Activated CD4-positive, alpha-beta T cell treated with anti-CD3 and anti-CD28 coated beads, Interleukin-2, amount 50 U/mL, for 24 hours (primary cell): ENCODE results near the gene ANAPC7.
A peak's percentile ranks its signal among the peaks of the same experiment; 100 is the strongest.
"Not testable (repeated sequence)": the region's sequence is repeated elsewhere in the genome, so short reads cannot be mapped to it uniquely, and the experiment has no call there.

Experiments
- DNase-seq, 2 donors: peaks; one replicate each; pipeline ENCODE4 v3.0.0-alpha.2; 2020; ENCODE audit warnings: low read depth in 1 of 2, low spot score in 1 of 2

The ANAPC7 gene

DNA sequence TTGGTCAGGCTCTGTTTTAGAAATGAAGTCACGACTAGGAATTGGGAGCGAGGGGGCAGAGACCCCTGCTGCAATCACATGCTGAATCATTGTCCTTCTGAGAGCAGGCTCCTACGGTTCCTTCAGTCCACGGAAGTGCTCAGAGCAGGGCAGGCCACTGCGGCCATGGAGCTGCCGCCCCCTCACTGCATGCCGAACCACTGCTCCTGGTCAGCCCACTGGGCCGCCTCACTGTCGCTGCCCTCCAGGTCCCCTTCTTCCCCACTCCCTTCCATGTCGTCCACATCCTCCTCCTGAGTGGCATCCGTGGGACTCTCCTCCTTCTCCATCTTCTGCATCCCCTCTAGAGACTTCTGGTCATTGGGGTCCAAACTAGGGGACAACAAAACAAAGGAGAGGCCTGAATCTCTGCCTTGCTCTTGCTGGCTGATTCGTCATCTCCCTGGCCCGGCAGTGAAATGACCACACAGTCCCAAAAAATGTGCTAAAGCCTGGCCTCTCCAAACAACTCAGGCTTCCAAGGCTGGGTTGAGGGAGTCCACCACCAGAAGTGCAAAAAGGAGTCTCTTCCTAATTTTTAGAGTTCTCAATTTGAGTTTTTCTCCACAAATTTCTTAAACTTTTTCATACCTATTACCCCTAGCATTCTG is 29.4 kb downstream of the ANAPC7 start:
- DNase-seq: no peak

DNA sequence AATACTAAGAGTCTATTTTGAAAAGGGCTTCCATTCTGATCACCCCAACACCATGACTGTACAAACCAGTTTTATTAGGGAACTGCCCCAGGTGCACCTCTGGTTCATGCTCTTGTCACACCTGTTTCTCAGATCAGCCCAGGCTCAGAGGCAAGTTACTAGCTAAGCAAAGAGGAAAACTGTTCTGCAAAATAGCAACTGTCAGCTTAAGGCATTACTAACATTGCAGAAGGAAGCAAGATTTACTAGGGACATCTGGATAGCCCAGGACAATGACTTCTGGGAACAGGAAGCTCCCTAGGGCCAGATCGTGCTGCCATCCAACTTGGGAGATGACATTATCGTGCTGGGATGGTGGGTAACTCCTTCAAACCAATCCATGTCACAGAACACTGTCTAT is 30.1 kb downstream of the ANAPC7 start:
- DNase-seq: no peak

DNA sequence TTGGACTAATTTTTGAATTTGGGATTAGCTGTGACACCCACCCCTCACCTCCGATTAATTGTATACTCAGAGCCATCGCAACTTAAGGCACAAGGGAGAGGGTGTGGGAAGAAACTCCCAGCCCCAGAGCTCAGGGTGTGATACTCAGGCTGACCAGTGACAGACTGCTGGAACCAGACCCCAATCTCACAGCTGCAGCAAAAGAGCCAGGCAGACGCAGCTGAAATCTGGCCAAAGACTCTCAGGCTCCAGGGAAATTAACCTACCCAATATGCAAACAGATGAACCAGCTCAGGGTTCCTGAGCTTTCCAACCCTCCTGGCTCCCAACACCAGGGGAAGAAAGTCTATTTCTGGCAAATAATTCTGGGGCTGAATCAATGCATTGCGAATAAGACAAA is 30.5 kb downstream of the ANAPC7 start:
- DNase-seq: no peak

DNA sequence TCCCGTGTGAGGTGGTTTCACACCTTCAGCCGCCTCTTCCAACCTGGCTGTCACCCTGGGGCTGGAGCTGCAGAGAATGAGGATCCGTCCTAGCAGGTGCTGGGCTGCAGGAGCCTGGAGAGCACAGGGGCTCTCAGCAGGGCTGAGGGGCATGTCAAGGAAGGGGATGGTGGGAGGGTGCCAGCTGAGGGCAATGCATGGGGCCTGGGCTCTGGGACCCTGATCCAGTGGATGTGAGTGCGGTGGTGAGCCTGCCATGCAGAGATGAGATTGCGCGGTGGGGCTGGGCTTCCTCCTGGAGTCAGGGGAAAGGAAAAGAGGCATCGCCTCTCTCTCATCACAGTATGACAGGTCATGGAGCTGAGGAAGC is 31.5 kb downstream of the ANAPC7 start:
- no peak for DNase-seq

DNA sequence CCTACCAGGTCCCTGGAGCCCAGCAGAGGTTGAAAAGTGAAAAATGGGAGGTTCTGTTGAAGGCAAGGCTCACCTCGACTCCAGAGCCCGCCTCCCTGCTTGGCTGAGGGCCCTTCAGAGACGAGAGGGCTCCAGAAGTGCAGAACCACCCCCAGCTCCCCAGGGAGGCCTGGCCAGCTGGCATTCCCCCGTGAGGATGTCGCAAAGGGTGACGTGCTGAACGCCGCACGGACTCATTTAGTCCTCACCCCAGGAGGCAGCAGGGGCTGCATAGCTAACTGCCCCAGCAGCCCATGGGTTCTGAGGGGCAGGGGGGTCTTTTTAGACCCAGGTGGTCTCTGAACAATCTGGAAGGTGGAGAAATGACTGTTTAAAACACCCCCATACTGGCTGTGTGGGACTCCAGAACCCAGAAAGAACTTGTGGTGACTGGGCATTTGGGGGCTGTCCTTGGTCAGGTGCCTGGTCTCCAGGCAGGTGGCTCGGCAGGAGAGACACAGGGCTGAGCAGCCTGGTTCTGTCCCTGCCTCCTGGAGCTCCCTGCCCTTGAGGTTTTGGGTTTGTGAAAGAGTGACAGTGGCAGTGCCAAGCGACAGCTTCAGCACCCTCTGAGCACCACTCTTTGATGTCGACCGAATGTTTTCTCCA is 32.0 kb downstream of the ANAPC7 start:
- DNase-seq: no peak

DNA sequence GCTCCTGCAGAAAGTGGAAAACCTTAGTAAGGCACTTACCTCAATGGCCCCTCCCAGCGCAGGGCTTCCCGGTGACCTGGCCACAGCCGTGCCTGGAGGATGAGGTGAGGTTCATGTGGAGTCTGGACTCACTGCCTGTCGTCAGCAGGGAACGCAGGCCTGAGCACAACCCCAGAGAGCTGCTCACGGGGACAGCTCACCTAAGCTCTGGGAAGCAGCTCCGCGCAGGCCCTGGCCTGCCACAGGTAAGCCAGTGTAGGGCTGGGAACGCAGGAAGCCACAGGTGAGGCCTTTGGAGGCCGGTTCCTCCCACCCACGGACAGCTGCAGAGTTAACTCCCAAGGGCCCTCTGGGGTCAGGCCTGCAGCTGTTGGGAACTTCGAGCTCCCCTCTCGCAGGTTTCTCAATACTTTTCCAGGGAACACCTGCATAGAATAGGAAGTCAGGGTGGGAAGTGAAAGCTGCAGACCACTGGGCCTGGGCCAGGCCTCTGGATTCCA is 32.7 kb downstream of the ANAPC7 start:
- no peak for DNase-seq

DNA sequence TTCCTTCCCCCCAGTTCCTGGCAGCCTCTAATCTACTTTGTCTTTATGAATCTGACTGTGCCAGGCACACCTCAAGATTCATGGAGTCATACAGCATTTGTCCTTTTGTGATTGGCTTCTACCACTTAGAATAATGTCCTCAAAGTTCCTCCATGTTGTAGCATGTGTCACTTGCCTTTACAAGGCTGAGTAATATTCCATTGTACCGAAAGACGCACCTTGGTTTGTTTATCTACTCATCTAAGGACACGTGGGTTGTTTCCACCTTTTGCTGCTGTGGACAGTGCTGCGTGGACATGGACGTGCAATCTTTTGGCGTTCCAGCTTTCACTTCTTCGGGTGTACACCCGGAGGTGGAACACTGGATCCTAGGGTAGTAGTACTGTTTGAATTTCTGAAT is 33.5 kb downstream of the ANAPC7 start:
- DNase-seq: no peak

DNA sequence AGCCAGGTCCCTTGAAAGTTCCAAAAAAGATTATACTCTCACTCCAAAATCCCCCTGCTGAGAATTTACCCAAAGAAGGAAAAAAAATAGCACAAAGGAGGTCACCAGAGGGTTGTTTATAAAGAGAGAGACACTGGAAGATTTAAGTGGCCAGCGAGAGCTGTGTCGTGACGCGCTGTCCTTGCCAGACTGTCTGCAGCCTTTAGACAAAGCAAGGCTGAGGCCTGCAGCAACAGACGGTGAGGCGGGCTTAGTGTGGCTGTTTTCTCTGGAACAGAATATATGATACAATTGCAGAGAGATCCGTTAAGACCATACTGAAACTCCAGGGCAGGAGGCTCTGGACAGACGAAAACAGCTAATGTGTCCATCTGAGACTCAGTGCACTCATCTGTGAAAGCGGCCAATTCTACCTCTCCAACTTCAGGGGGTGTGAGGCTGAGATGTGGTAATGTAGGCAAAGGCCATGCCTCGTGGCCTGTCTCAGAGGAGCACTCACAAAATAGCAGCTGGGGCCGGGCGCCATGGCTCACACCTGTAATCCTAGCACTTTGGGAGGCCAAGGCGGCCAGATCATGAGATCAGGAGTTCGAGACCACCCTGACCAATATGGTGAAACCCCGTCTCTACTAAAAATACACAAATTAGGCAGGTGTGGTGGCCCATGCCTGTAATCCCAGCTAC is 36.2 kb downstream of the ANAPC7 start:
- DNase-seq: no peak

DNA sequence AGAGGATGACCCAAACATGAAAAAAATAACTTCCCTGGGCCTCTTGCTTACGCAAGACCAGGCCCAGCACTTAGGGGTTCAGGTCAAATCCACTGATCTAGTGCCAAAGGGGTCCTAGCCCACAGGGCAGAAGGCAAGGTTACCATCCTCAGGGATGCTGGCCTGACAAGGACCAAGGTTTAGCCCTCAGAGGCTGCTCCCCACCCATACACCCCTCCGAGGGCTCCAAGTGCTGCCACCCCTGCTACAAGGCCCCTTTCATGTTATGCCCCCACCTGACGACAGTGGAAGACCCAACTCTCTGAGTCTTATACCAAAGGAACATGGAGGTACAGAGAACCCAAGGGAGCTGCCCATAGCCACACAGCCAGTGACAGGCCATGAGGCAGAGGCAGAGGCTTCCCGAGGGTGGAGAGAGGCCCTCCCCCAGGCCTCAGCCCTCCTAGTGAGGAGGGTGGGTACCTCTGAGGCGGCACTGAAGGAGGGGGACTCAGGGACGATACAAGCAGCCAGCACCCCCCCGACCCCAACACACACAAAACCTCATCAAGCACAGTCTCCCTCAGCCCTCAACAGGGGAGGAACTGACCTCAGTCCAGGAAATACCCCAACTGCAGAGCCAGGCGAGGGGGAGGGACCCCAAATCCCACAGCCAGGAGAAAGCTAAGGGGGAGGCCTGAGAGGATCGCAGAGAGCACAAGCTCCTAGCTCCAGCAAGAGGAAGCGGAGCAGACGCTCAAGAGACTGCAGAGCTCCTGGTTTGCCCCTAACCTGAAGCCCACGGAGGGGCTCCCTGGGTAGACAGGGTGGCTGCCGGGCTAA is 37.0 kb downstream of the ANAPC7 start:
- no peak for DNase-seq

DNA sequence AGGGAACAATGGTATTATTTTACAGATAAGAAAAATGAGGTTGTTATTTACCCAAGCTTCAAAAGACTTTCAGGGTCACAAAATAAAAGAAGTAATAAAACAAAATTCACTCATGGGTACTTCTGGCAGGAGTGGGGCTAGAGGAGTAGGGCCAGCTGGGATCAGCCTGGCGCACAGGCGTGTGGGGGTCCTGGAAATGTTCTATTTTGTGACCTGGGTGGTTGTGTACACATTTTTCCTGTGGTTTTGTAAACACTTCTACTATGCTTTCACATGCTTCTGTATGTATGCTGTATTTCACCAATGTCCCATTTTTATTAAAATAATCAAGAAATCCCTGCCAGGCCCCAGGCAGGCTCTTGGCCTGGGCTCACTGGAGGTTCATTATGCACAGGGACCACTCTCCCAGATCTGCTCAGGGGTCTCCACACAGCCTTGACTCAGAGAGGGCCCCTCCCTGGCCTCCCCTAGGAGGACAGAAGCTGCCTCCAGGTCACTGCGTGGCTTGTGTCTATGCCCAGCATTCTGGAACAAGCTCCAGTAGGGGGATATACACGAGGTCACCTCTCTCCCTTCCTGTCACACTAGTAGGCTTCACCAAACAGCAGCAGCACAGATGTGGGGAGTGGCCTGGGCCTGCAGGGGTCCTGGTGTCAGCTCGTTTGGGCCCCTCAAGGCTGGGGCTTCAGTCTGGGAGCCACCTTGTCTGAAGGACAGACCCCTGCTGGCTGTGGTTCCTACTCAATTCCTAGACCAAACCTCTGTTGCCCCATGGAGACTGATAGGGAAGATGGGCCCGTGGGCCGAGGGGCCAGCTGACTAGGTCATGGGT is 37.8 kb downstream of the ANAPC7 start:
- no peak for DNase-seq

DNA sequence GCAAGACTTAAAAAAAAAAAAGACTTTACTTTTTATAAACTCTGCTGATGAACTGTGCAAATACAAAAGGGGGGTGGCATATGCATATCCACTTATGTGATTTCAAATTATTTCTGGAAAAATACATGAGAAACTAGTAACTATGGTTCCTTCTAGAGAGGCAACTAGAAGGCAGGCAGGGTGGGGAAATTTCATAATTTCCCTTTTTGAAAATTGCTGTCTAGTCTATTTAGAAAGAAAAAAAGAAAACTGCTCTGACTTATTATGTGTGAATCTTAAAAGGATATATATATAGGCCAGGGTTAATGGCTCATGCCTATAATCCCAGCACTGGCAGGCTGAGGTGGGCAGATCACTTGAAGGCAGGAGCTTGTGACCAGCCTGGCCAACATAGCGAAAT is 42.3 kb downstream of the ANAPC7 start:
- DNase-seq: no peak

DNA sequence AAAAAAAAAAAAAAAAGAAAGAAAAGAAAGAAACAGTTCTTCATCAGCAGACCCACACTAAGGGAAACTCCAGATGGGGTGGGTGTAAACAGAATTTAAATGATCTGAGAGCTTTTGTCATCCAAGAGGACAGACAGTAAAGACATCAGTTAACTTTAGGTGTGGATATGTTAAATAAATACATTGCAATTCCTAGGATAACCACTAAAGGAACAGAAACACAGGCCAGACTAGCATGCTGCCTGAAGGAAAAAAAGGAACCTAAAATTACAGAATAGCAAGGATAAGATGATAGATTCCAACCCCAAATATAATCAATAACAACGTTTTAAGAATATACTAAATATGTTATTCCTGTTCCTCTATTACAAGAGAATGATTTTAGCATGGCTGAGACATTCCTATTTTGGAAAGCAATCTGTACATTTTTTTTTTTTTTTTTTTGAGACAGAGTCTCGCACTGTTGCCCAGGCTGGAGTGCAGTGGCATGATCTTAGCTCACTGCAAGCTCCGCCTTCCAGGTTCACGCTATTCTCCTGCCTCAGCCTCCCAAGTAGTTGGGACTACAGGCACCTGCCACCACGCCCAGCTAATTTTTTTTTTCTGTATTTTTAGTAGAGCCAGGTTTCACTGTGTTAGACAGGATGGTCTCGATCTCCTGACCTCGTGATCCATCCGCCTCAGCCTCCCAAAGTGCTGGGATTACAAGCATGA is 45.0 kb downstream of the ANAPC7 start:
- not testable (repeated sequence) for DNase-seq

DNA sequence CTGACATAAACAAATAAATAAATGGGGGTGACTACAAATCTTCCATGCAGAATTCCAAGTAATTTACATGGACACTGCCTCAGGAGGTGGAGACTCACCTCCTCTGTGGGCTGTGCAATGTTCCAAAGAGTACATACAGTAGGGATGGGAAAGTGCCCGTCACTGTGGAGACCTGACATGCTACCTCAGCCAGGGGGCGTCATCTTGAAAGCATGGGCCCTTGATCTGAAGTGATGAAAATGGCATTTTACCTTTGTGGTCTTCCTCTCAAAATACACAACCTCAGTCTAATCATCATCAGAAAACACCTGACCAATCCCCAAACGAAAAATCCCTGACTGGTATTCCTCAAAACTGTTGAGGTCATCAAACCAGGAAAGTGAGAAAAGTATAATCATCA is 48.4 kb downstream of the ANAPC7 start:
- DNase-seq: no peak

DNA sequence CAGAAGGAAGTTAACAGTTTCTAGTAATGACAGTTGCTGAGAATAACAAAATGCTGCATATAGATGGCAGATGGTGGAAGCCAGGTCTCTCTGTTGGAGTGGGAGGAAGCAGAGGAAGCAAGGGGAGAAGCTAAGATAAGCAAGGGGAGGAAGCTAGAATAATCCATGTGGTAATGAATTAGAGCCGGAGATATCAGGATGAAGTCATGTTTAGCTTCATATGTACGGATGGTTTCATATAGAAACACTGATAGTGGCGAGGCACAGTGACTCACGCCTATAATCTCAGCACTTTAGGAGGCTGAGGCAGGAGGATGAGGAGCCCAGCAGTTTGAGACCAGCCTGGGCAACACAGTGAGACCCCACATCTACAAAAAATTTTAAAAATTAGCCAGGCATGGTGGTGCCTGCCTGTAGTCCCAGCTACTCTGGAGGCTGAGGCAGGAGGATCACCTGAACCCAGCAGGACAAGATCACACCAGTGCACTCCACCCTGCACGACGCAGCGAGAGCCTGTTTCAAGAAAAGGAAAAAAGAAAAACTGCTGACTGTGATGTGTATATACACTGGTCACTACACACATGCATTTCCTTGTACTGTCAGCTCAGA is 49.2 kb downstream of the ANAPC7 start:
- DNase-seq: no peak

DNA sequence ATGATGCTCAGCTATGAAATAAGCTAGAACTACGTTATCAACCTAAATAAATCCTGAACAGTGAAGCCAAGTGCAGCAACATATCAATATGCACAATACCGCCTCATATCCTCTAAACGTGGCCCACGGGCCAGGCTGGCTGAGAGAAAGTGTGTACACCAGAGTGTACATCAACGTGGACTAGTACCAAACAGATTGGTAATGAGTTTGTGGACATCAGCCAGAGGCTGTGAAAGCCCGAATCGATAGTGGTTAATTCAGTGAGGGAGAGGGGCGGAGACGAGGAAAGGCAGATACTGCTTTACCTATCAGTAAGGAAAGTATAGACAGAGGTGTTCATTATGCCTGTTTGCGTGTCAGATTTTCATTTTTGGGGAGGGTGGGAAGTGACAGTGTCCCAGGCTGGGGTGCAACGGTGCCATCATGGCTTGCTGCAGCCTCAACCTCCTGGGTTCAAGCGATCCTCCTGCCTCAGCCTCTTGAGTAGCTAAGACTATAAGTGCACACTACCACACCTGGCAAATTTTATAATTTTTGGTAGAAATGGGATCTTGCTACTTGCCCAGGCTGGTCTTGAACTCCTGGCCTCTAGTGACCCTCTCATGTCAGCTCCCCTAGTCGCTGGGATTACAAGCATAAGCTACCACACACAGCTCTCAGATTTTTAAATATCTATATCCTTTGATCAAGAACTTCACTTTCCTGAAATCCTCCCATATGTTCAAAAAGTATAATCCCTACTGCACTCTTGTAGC is 50.1 kb downstream of the ANAPC7 start:
- no peak for DNase-seq

DNA sequence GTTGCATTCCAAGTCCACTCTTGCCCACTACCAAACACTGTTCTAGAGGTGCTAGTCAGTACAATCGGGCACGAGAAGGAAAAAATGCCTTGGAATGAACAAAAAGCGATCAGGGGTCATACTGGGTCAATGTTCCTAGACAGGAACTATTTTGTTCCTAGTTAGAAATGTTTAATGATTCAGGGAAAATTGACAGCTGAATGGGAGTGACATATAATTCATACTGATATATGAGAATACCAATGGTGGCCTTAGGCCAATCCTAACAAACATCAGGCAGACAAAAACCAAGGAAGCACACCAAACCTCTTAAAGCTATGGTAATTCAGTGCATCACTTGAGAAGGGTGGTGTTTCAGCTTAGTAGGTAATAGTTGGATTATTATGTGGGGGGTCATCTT is 51.1 kb downstream of the ANAPC7 start:
- no peak for DNase-seq

DNA sequence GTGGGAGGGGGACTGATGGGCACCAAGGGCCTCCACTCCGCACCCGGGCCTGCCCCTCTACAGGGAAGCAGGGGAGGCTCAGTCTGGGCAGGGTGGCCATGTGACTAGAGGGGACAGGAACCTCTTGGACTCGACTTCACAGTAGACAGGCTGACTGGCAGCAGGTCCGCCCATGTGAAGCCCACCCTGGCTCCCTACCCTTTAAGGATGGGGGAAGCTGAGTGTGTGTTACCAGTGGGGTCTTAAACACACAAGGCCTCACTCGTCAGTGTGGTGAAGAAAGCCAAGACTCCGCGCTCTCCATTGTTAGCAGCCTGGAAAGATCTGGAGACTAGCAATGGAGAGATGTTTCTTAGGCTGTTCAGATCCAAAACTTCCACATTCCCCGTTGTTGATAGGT is 52.4 kb downstream of the ANAPC7 start:
- DNase-seq: no peak

DNA sequence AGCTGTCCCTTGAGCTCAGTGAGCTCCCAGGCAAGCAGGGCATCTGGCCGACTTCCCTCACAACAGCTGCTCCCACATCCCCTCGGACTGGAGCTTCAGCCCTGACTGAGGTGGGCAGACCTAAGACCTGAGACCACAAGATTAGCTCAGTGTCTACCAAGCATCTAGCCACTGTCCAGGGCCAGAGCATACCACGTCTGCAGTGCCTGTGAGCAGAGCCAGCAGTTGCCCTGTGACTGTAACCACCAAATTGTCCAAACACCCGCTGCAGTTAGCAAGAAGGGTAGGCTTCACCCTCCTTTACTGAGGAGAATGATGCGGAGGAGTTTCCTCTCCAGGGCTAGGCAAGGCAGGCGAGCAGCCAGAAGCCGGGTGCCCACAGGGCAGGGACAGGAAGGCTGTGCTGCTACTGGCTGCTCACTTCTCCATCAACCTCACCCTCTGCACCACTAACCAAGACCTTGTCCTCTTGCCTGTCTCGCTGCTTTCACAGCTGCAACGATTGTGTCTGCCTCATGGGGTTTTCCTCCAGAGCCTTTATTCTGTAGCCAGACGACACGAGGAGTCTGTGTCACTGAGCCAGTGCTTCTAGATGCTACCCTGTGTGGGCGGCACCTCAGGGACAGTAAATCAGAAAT is 53.9 kb downstream of the ANAPC7 start:
- peak; percentile 12 to 42 for DNase-seq

DNA sequence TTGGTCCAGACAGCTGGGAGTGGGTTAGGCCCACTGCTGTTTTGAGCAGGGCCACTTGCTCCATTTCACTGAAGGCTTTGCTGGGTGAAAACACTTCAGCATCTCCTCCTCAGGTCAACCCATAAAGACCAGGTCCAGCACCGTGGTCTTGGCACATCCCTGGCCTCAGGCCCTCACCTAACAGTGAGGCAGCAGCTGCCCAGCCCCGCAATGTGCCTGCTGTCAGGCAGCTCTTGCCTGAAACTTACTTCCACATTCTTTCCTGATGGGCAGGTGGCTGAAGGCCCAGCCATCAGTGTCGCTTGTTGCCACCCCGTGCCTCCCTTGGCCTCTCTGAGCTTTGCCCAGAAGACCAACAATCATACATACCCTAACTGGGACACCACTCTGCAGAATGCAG is 54.4 kb downstream of the ANAPC7 start:
- no peak for DNase-seq
